ENCODE data around the gene PRIMPOL. TPM values are rescaled to one million over a fixed set of nuclear protein-coding genes. Genes with fewer than 3 reads are reported as not detected.

The PRIMPOL gene
- total RNA-seq, 2 donors from 2014 or later = 13.1 to 23.4 TPM

GRCh38 chr4:184693056-184693455 lies 43.5 kb downstream of the PRIMPOL start:
- ATAC-seq = no peak
- intact Hi-C loops (cut with DNase I, micrococcal nuclease) = no loop called here
- DNase-seq = no peak

- DNase-seq = no peak
- intact Hi-C loops (cut with DNase I, micrococcal nuclease) = no loop called here
- no peak for ATAC-seq
These were observed 44.9 kb downstream of the PRIMPOL start for GRCh38 chr4:184694412-184694956.

GRCh38 chr4:184695178-184695896 lies 45.8 kb downstream of the PRIMPOL start:
- DNase-seq (no peak), ATAC-seq (no peak)
- intact Hi-C loops (cut with DNase I, micrococcal nuclease) = no loop called here

- ATAC-seq = no peak
- no peak for DNase-seq
- intact Hi-C loops (cut with DNase I, micrococcal nuclease) = no loop called here
These were observed 48.4 kb downstream of the PRIMPOL start for GRCh38 chr4:184697956-184698355.

GRCh38 chr4:184699941-184700340 lies 50.4 kb downstream of the PRIMPOL start:
- intact Hi-C loops (cut with DNase I, micrococcal nuclease) = no loop called here
- ATAC-seq (no peak), DNase-seq (no peak)

- intact Hi-C loops (cut with DNase I, micrococcal nuclease) = no loop called here
- ATAC-seq (no peak), DNase-seq (no peak)
These were observed 52.6 kb downstream of the PRIMPOL start for GRCh38 chr4:184702114-184702513.

- DNase-seq = no peak
- ATAC-seq = no peak
- intact Hi-C loops (cut with DNase I, micrococcal nuclease) = no loop called here
These were observed 56.2 kb downstream of the PRIMPOL start for GRCh38 chr4:184705692-184706091.

- ATAC-seq (no peak), DNase-seq (no peak)
- intact Hi-C loops (cut with DNase I, micrococcal nuclease) = no loop called here
These were observed 56.9 kb downstream of the PRIMPOL start for GRCh38 chr4:184706453-184706852.

GRCh38 chr4:184712322-184712721 lies 62.8 kb downstream of the PRIMPOL start:
- ATAC-seq = no peak
- intact Hi-C loops (cut with DNase I, micrococcal nuclease) = no loop called here
- DNase-seq = no peak

GRCh38 chr4:184713887-184714286 lies 64.3 kb downstream of the PRIMPOL start:
- ATAC-seq (no peak), DNase-seq (no peak)
- intact Hi-C loops (cut with DNase I, micrococcal nuclease) = no loop called here

GRCh38 chr4:184715526-184715925 lies 66.0 kb downstream of the PRIMPOL start:
- no peak for ATAC-seq
- intact Hi-C loops (cut with DNase I, micrococcal nuclease) = no loop called here
- DNase-seq = no peak

GRCh38 chr4:184719407-184719806 lies 69.9 kb downstream of the PRIMPOL start:
- intact Hi-C loops (cut with DNase I, micrococcal nuclease) = no loop called here
- DNase-seq (no peak), ATAC-seq (no peak)

GRCh38 chr4:184721254-184721653 lies 71.7 kb downstream of the PRIMPOL start:
- no peak for ATAC-seq

GRCh38 chr4:184722798-184723197 lies 73.3 kb downstream of the PRIMPOL start:
- intact Hi-C loops (cut with DNase I, micrococcal nuclease) = loop anchor here in 1 of 2 donors (10.0 kb wide), 1 partner anchor 78 kb away; the partner anchor contains the start of genes CASP3 and PRIMPOL
- ATAC-seq (peak; percentile 100), DNase-seq (peak; percentile 26 to 54)

More at GRCh38 chr4:184721254-184721653, 71.7 kb downstream of the PRIMPOL start:
- no peak for DNase-seq
- intact Hi-C loops (cut with DNase I, micrococcal nuclease) = loop anchor here in 1 of 2 donors (10.0 kb wide), 1 partner anchor 76 kb away; the partner anchor contains the start of genes CASP3 and PRIMPOL

GRCh38 chr4:184727430-184727829 lies 77.9 kb downstream of the PRIMPOL start:
- intact Hi-C loops (cut with DNase I, micrococcal nuclease) = loop anchor here in 1 of 2 donors (10.0 kb wide), 1 partner anchor 83 kb away; the partner anchor contains the start of genes CASP3 and PRIMPOL
- ATAC-seq (no peak), DNase-seq (no peak)

- DNase-seq (no peak), ATAC-seq (no peak)
- intact Hi-C loops (cut with DNase I, micrococcal nuclease) = loop anchor here in 1 of 2 donors (10.0 kb wide), 1 partner anchor 84 kb away; the partner anchor contains the start of genes CASP3 and PRIMPOL
These were observed 79.3 kb downstream of the PRIMPOL start for GRCh38 chr4:184728858-184729257.

GRCh38 chr4:184729946-184730345 lies 80.4 kb downstream of the PRIMPOL start:
- intact Hi-C loops (cut with DNase I, micrococcal nuclease) = loop anchor here in 1 of 2 donors (10.0 kb wide), 1 partner anchor 85 kb away; the partner anchor contains the start of genes CASP3 and PRIMPOL
- DNase-seq (no peak), ATAC-seq (no peak)

GRCh38 chr4:184731056-184731455 lies 81.5 kb downstream of the PRIMPOL start:
- ATAC-seq (no peak), DNase-seq (no peak)
- intact Hi-C loops (cut with DNase I, micrococcal nuclease) = no loop called here

GRCh38 chr4:184732126-184732525 lies 82.6 kb downstream of the PRIMPOL start:
- intact Hi-C loops (cut with DNase I, micrococcal nuclease) = no loop called here
- DNase-seq (no peak), ATAC-seq (no peak)
